HG03039 (cell line): ENCODE measurements around the gene SPPL2B.
A peak's percentile ranks its signal among the peaks of the same experiment; 100 is the strongest.
"Not testable (repeated sequence)": the region's sequence is repeated elsewhere in the genome, so short reads cannot be mapped to it uniquely, and the experiment has no call there.

Experiments used
- ATAC-seq: cut with Tn5 transposase; IDR thresholded peaks from one replicate; pipeline ENCODE4 v1.9.1; 2021; ENCODE audit warnings: mild to moderate bottlenecking, moderate library complexity; ENCODE audit not compliant: unreplicated experiment

The SPPL2B gene, protein sequence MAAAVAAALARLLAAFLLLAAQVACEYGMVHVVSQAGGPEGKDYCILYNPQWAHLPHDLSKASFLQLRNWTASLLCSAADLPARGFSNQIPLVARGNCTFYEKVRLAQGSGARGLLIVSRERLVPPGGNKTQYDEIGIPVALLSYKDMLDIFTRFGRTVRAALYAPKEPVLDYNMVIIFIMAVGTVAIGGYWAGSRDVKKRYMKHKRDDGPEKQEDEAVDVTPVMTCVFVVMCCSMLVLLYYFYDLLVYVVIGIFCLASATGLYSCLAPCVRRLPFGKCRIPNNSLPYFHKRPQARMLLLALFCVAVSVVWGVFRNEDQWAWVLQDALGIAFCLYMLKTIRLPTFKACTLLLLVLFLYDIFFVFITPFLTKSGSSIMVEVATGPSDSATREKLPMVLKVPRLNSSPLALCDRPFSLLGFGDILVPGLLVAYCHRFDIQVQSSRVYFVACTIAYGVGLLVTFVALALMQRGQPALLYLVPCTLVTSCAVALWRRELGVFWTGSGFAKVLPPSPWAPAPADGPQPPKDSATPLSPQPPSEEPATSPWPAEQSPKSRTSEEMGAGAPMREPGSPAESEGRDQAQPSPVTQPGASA

DNA sequence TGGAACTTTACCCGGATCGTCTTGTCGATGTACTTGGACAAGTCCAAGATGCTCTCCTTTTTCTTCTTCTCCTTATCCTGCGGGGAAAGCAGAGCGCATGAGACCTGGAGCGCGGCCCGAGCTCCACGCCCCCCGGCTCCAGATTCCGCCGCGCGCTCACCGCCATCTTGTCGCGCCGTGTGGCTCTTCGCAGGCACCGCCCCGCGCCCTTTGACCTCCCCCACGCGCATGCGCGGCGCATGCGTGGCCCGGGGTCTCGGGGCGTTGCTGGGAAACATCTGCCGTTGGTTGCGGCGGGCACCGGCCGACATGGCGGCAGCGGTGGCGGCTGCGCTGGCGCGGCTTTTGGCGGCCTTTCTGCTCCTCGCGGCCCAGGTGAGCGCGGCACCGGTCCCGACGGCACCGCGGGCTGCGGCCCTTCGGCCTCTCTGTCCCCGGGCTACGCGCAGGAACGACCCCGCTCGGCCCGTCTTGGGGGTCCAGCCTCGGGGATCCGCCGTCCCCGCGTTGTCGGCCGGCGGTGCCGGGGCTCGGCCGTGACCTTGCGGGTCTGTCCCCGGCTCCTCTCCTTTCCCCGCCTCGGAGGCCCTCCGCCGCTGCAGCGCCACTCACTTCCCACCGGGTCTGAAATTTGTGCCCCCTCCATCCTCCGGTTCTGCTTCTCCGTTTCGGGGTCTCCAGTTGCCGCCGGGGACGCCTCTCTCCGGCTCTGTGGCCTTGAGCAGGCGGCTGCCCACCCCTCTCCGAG lies at the start of gene SPPL2B, which contains the start of gene LSM7:
TSS of gene SPPL2B (plus strand) at position 284 of the 748 bp plus-strand sequence. CDS start at position 310, 26 bp downstream.
TSS of gene LSM7 (minus strand) at position 186 of the 748 bp plus-strand sequence. CDS start at position 166, 20 bp downstream.
- peak; percentile 63 for ATAC-seq

DNA sequence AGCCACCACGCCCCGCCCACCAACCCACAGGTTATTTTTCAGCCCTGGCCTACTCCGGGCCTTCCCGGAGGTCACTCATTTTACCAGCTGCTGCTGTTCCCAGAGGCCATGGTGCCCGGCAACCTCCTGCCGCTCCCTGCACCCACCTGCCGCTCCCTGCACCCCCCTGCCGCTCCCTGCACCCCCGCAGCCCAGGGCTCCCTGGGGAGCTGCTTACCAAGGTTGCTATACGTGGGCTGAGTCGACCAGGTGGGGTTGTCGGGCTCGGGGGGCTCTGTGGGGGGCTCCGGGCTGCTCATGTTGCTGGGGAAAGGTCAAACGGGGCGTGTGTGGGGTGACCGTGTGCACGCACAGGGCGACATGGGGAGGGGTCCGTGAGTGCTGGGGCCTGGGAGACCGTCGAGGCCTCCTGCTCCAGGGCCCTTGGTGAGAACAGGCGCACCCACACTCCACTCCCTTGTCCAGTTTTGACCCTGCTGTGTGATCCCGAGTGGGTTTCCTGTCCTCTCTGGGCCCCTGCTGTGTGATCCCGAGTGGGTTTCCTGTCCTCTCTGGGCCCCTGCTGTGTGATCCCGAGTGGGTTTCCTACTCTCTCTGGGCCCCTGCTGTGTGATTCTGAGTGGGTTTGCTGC lies 47.7 kb upstream of the SPPL2B start:
- no peak for ATAC-seq

DNA sequence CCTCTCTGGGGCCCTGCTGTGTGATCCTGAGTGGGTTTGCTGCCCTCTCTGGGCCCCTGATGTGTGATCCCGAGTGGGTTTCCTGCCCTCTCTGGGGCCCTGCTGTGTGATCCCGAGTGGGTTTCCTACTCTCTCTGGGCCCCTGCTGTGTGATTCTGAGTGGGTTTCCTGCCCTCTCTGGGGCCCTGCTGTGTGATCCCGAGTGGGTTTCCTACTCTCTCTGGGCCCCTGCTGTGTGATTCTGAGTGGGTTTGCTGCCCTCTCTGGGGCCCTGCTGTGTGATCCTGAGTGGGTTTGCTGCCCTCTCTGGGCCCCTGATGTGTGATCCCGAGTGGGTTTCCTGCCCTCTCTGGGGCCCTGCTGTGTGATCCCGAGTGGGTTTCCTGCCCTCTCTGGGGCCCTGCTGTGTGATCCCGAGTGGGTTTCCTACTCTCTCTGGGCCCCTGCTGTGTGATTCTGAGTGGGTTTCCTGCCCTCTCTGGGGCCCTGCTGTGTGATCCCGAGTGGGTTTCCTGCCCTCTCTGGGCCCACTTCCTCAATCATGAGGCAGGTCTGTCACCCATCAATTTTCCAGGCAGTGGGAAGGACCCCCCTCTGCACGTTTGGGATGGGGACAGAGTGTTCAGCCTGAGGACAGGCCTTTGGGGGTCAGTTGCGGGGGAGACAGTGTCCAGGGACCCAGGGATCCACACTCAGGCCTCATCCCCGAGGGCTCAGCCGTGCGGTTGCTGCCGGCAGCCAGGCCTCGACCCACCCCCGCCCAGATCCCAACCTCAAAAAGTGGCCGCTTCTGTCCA lies 47.0 kb upstream of the SPPL2B start:
- not testable (repeated sequence) for ATAC-seq

DNA sequence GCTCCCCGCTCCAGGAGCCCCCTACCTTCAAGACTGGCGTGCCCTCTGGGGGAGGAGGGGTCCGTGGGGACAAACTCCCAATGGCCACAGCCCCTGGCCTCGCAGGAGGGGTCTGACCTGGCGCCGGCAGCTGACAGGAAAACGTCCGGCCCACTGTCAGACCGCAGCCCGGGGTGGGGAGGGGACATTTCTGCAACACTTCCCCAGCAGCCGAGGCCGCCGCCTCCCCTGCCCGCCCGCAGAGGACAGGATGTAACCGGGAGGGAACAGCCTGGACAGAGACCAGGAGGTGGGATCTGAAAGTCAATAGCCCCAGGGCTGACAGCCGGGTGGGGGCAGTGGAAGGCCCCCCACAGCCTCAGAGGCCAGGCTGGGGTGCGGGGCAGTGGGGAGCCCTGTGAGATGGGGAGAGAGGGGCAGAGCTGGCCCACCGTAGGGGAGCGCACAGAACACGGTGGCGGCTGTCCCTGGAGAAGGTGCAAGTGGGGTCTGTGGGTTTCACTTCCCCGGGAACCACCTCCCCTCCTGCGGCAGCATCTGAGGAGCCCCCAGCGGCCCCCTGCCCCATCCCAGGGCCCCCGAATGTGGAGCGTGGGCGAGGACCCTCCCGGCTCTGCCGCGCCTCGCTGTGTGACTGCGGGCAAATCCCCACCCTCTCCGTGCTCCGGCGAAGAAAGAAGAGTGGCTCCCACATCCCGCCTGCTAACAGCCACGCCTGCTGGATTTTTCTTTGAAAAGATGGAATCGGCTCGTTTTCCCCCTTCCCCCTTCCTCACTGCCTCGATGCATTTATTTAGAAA lies 46.2 kb upstream of the SPPL2B start, which contains the start of gene PEAK3:
TSS of gene PEAK3 (minus strand) at position 114 of the 800 bp plus-strand sequence. CDS start 1,244 bp downstream, outside the sequence.
- no peak for ATAC-seq

DNA sequence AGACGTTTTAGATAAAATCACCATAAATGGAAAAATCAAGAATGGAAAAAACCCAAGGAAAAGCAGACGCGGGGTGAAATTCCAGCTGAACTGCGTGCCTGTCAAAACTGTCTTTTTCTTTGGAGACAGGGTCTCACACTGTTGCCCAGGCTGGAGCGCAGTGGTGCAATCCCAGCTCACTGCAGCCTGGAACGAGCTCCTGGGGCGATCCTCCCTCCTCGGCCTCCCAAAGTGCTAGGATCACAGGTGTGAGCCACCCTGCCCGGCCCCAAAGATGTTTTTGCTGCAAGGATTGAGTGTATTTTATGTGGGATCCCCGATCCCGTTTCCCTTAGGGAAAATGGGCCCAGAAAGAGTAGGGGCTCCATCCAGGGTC lies 45.6 kb upstream of the SPPL2B start:
- no peak for ATAC-seq

DNA sequence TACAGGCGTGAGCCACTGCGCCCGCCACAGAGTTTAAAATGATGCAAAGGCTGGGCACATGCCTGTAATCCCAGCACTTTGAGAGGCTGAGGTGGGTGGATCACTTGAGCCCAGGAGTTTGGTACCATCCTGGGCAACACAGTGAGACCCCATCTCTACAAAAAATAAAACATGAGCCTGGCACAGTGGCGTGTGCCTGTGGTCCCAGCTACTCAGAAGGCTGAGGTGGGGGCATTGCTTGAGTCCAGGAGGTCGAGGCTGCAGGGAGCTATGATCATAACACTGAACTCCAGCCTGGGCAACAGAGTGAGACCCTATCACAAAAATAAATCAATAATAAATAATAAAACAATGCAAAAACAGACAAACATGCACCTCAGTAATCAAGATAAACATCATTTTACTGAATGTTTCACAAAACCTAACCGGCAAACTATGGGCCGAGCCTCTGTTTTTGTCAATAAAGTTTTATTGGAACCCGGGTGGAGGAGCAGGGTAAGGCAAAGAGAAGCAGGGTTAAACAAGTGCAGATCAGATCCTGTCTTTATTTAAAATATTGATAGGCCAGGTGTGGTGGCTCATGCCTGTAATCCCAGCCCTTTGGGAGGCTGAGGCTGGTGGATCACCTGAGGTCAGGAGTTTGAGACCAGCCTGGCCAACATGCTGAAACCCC lies 44.5 kb upstream of the SPPL2B start:
- ATAC-seq, result no peak

DNA sequence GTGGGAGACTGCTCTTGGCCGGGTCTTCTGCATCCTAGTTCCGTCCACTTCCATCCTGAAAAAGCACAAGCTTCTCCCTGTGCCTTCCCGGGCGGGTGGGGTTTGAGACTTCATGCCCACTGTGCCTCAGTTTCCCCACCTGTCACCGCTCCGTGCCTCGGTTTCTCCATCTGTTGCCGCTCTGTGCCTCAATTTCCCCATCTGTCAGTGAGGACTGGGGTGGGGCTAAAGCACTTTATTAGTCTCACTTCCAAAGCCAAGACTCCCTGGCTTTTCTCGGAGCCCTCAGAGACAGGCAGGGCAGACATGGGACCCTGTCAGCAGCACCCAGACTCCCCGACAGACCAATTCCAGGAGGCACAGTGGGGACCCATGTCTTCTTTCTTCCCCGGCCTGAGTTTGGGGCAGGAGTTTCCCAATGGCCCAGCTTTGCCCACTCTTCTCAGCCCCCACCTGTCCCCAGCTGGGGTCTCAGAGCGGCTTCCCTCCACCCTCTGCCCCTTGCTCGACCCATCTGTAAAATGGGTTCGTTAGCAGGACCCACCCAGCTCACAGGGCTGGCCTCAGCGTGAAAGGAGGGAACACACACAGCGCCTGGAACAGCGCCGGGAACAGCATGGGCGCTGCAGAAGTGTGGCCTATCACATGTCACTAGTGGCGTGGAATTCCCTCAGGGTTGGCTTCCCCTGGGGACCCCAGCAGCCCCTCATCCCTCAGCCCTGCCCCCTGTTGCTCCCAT lies 41.9 kb upstream of the SPPL2B start:
- no peak for ATAC-seq

DNA sequence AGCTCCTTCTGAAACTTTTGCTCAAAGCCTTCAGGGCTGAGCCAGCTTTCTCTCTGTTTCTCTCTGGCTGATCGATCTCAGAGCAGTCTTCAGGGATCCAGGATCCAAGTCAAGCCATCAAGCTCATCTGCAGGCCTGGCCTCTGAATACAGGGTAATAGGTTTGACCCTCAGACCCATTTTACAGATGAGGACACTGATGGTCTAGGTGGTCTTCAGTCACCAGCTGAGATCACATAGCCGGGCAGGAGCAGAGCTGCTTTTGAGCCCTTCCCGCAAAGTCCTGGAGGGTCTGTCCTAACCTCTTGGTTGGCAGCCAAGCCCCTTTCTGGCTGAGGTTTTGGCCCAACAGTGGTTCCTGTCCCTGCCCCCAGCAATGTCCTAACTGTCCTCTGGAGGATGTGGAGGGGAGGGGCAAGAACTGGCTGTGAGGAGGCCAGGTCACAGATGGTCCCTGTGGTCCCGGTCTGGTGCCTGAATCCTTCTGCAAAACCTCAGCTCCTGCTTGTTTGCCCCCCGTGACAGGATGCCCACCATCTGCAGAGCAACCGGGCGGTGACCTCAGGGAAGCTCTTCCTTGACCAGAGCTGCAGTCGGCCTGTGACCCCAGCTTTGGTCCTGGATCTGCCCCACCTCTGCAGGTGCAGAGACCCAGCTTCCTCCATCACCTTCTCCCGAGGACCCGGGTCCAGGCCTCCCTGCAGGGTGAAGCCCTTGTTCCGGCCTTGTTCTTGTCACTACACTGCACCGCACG lies 40.7 kb upstream of the SPPL2B start:
- no peak for ATAC-seq

DNA sequence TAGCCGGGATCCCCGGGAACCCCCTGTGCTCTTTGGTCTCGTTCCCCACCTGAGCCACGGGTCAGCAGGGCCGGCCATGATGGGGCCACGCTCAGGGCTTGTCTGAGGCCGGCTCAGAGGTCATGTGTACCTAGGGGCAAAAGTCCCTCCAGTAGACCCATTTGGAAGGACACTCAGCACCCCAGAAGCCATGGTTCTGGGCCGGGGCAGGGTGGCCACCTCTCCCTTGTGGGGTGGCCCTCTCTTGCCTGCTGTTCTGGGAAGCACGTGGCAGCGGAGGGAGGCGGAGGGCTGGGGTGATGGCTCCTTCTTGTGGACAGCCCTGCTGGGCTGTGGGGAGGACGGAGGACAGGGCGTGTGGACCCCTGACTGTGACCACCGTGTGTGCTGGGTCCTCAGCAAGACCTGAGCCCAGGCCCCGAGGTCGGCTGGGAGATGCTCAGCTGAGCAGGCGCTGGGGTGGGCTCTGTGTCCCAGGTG lies 40.1 kb upstream of the SPPL2B start:
- ATAC-seq, result no peak

DNA sequence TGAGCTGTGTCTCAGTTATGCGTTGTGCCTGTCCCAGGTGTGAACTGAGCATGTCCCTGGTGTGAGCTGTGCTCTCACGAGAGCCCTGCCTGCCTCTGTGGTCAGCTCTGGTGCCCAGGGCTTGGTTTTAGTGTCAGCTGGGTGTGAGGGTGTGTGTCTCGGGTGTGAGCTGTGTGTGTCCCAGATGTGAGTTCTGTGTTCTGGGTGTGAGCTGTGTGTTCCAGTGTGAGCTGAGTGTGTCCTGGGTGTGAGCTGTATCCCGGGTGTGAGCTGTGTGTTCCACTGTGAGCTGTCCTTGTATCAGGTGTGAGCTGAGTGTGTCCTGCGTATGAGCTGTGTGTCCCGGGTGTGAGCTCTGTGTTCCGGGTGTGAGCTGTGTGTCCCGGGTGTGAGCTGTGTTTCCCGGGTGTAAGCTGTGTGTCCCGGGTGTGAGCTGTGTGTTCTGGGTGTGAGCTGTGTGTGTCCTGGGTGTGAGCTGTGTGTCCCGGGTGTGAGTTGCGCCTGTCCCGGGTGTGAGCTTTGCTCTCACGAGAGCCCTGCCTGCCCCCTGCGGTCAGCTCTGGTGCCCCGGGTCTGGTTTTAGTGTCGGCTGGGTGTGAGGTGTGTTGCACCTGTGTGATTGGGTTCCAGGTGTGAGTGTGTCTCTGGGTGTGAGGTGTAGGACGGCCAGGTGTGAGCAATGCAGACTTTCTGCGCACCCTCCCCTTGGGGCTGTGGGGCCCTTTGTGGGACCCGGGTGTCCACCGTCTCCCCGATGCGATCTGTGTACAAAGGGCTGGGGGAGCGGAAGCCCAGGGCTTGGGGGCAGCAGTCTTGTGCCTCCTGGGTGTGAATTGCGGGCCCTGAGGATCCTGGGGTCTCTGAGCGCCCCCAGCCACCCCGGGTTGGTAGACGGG lies 39.4 kb upstream of the SPPL2B start:
- ATAC-seq, result no peak

DNA sequence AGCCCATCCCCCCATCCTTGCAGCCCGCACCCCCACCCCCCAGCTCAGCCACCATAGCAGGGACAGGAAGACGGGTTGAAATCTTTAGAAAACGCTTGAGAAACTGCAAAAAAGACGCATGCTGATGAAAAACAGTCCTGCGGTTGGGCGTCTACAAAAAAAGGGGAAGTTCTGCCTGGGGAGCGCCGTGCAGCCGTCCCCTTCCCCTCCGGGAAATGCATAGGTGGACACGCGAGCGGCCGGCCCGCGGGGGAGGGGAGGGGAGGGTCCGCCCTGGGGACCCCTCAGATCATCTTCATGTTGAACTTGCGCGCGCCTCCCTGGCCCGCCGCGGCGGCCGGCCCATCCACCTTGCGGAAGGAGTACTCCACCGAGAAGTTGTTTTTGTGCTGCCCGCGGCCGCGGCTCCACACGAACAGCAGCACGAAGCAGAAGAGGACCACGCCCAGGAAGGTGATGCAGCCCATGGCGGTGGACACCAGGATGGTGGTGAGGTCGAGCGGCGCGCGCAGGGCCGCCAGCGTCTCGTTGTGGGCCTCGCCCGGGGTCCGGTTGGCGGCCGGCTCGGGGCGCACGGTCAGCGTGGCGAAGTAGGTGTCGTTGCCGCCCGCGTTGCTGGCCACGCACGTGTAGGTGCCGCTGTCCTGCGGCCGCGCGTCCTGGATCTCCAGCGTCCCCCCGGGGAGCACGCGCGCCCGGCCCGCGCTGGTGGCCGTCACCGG lies 38.6 kb upstream of the SPPL2B start:
- ATAC-seq, result no peak

DNA sequence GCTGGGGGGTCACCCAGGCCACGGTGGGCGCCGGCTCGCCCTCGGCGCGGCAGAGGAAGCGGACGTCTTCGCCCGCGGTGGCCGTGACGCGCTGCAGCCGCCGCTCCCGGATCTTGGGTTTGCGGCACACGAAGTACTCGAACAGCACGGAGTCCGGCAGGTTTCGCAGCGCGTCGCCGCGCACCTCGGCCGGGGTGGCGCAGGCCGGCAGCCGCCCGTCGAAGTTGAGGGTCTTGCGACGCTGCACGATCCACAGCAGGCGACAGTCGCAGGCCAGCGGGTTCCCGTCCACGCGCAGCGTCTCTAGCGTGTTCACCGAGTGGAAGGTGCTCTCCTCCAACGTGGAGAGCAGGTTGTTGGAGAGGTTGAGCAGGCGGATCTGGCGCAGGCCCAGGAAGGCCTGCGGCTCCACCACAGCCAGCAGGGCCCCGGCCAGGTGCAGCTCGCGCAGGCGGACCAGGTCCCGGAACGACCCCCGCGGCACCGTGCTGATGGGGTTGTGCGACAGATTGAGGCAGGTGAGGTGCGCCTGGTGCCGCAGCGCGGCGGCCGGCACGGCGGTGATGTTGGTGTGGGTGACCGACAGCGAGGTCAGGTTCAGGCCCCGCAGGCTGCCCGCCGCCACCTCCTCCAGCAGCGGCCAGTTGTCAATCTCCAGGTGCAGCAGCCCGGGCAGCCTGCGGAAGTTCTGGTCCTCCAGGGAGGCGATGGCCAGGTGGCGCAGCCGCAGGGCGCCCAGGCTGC lies 37.9 kb upstream of the SPPL2B start:
- no peak for ATAC-seq

DNA sequence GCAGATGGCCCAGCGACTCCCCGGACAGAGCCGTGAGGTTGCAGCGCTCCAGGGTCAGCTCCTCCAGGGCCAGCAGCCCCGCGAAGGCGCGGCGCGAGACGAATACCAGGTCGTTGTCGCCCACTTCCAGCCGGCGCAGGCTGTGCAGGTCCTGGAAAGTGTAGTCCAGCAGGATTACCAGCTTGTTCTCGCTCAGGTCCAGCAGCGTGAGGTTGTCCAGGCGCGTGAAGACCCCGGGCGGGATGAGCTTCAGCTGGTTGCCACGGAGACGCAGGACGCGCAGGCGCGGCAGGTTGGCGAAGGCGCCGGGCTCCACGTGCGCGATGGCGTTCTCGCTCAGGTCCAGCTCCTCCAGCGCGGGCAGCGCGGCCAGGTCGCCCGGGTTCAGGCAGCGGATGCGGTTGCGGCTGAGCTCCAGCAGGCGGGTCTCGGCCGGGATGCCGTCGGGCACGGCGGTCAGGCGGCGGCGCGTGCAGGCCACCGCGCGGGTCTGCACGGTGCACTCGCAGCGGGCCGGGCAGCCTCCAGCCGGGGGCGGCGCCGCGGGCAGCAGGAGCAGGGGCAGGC lies 37.2 kb upstream of the SPPL2B start:
- no peak for ATAC-seq

DNA sequence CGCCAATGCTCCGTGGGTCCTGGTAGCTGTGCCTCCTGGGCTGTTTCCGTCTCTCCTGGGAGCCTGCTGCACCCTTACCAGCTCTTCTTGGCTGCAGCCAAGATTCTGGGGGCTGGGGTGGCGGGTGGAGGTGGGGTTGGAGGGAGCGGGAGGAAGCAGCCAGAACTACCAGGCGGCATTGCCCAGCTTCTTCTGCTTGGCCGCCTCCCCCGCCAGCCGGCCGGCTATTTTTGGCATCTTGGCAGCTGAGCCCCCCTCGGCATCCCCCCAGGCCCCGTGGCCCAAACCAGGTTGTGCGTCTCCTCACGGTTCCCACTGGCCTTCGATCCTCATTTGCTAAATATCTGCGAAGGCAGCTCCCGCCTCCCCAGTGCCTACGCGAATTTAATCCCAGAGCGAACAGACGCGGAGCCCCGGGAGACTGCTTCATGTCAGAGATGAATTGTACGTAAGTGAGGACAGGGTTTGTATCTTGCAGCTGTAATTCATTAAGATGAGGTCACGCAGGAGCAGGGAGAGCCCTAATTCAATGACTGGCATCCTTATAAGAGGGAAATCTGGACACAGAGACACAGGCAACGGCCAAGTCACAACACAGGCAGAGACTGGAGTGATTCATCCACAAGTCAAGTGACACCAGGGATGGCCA lies 33.7 kb upstream of the SPPL2B start:
- no peak for ATAC-seq
